A549 treated with AZD9567 at 1 μM for 4 hours (cell line): ENCODE results near the gene RLN3. TPM values are rescaled to one million over a fixed set of nuclear protein-coding genes. Genes with fewer than 3 reads are reported as not detected.

Source experiments
- total RNA-seq: library from RNA; stranded (reverse); fragments of 200-300 nt; extraction: Qiagen RNA extraction; gene quantifications from 5 replicates; pipeline ENCODE4 v1.2.3, GENCODE V29; 2022; ENCODE audit not compliant: insufficient read depth

RLN3 gene
- not detected in 5 replicates for total RNA-seq

GRCh38 chr19:14027856-14028450 lies at the start of gene RLN3:
TSS of gene RLN3 (plus strand) at chr19:14028148. CDS start at chr19:14028205, 57 bp downstream.

GRCh38 chr19:14006085-14006765 lies 21.7 kb upstream of the RLN3 start, which contains the start of gene RFX1:
TSS of gene RFX1 (minus strand) at chr19:14006320. CDS start at chr19:13993843, 12,477 bp downstream.

GRCh38 chr19:14031719-14032480 lies 4.0 kb downstream of the RLN3 start, which contains the start of gene IL27RA:
TSS of gene IL27RA (plus strand) at chr19:14031762. CDS start at chr19:14031873, 111 bp downstream.

GRCh38 chr19:14061751-14062557 lies 34.0 kb downstream of the RLN3 start, which contains the start of gene PALM3:
TSS of gene PALM3 (minus strand) at chr19:14062076. CDS start at chr19:14061980, 96 bp downstream.

GRCh38 chr19:14072535-14073260 lies 44.8 kb downstream of the RLN3 start, which contains the start of gene MISP3:
TSS of gene MISP3 (plus strand) at chr19:14072786. CDS start at chr19:14073310, 524 bp downstream.

Other genes with a start within 250 kb of the RLN3 start
- 3.7 to 4.0 TPM (median 3.9 TPM) in 5 replicates for gene ZSWIM4, start 232.7 kb upstream of the RLN3 start, total RNA-seq
- gene NANOS3, start 151.0 kb upstream of the RLN3 start, total RNA-seq = 2.3 to 3.1 TPM (median 2.5 TPM) in 4 of 5 replicates, not detected in the other
- 0.08 to 0.55 TPM (median 0.37 TPM) in 4 of 5 replicates, not detected in the other for gene BRME1, start 122.0 kb upstream of the RLN3 start, total RNA-seq
- gene CC2D1A, start 121.9 kb upstream of the RLN3 start, total RNA-seq = 8.2 to 10.9 TPM (median 9.5 TPM) in 5 replicates
- 1.1 to 4.3 TPM (median 1.5 TPM) in 5 replicates for gene PODNL1, start 89.7 kb upstream of the RLN3 start, total RNA-seq
- gene DCAF15, start 75.6 kb upstream of the RLN3 start, total RNA-seq = 14.7 to 22.8 TPM (median 21.9 TPM) in 5 replicates
- gene RFX1, start 21.8 kb upstream of the RLN3 start, total RNA-seq = 2.5 to 5.8 TPM (median 5.0 TPM) in 5 replicates
- 7.7 to 9.5 TPM (median 9.1 TPM) in 5 replicates for gene IL27RA, start 3.6 kb downstream of the RLN3 start, total RNA-seq
- gene PALM3, start 33.9 kb downstream of the RLN3 start, total RNA-seq = 1.6 to 2.4 TPM (median 2.3 TPM) in 5 replicates
- gene MISP3, start 44.6 kb downstream of the RLN3 start, total RNA-seq = 3.9 to 4.9 TPM (median 4.5 TPM) in 4 of 5 replicates, not detected in the other
- gene C19orf67, start 57.6 kb downstream of the RLN3 start, total RNA-seq = not detected in 5 replicates
- gene SAMD1, start 62.6 kb downstream of the RLN3 start, total RNA-seq = 28.7 to 39.0 TPM (median 35.6 TPM) in 5 replicates
- gene PRKACA, start 89.6 kb downstream of the RLN3 start, total RNA-seq = 30.4 to 51.2 TPM (median 33.2 TPM) in 5 replicates
- 24.6 to 35.1 TPM (median 34.0 TPM) in 5 replicates for gene ASF1B, start 108.4 kb downstream of the RLN3 start, total RNA-seq
- gene ADGRL1, start 178.0 kb downstream of the RLN3 start, total RNA-seq = 3.6 to 11.0 TPM (median 4.3 TPM) in 5 replicates